MM.1S (cell line): Measurements from ENCODE around the gene XRCC4.

Experiments
- DNase-seq: peaks from one replicate; pipeline ENCODE4 v3.0.0-alpha.2; 2015
- H2AFZ ChIP-seq: fragments of 300-600 bp; sonication (generic); 2 replicates; pipeline ENCODE4 v1.6.0; 2016; ENCODE audit warnings: antibody characterized with exemption, low read length
- H3F3A ChIP-seq: fragments of 300-600 bp; sonication (generic); 2 replicates; pipeline ENCODE4 v1.6.1; 2016; ENCODE audit warnings: mild to moderate bottlenecking, antibody characterized with exemption, low read length, moderate library complexity, mixed read lengths; ENCODE audit not compliant: insufficient read depth
- H3K27ac ChIP-seq: fragments of 300-600 bp; sonication (generic); 2 replicates; pipeline ENCODE4 v1.5.1; 2016; ENCODE audit warnings: mild to moderate bottlenecking, low read length
- H3K27me3 ChIP-seq: fragments of 300-600 bp; sonication (generic); replicated peaks from 2 replicates; pipeline ENCODE4 v1.6.0; 2016; ENCODE audit warnings: low read length; ENCODE audit not compliant: insufficient read depth
- H3K36me3 ChIP-seq: fragments of 300-600 bp; sonication (generic); replicated peaks from 2 replicates; pipeline ENCODE4 v1.6.1; 2016; ENCODE audit warnings: mild to moderate bottlenecking, low read length, mixed read lengths; ENCODE audit not compliant: insufficient read depth
- H3K4me1 ChIP-seq: fragments of 300-600 bp; sonication (generic); 2 replicates; pipeline ENCODE4 v1.6.1; 2016; ENCODE audit warnings: low read length, mixed read lengths
- H3K4me2 ChIP-seq: fragments of 300-600 bp; sonication (generic); 2 replicates; pipeline ENCODE4 v1.6.0; 2016; ENCODE audit warnings: low read depth, low read length
- H3K4me3 ChIP-seq: fragments of 300-600 bp; sonication (generic); 2 replicates; pipeline ENCODE4 v1.5.1; 2016; ENCODE audit warnings: low read length, mixed read lengths
- H3K79me2 ChIP-seq: fragments of 300-600 bp; sonication (generic); 2 replicates; pipeline ENCODE4 v1.6.1; 2016; ENCODE audit warnings: mixed run types, low read length, mixed read lengths
- H3K9ac ChIP-seq: fragments of 300-600 bp; sonication (generic); 2 replicates; pipeline ENCODE4 v1.6.1; 2016; ENCODE audit warnings: low read length, mixed read lengths
- H3K9me2 ChIP-seq: fragments of 300-600 bp; sonication (generic); replicated peaks from 2 replicates; pipeline ENCODE4 v1.6.1; 2016; ENCODE audit warnings: mild to moderate bottlenecking, low read length, mixed read lengths; ENCODE audit not compliant: insufficient read depth
- H3K9me3 ChIP-seq: fragments of 300-600 bp; sonication (generic); replicated peaks from 2 replicates; pipeline ENCODE4 v1.6.1; 2016; ENCODE audit warnings: mild to moderate bottlenecking, low read length, mixed read lengths; ENCODE audit not compliant: insufficient read depth
- H4K20me1 ChIP-seq: fragments of 300-600 bp; sonication (generic); 2 replicates; pipeline ENCODE4 v1.6.1; 2016; ENCODE audit warnings: mild to moderate bottlenecking, low read length, moderate library complexity, mixed read lengths; ENCODE audit not compliant: insufficient read depth
- EZH2 ChIP-seq: fragments of 300-600 bp; sonication (generic); optimal IDR thresholded peaks from 2 replicates; pipeline ENCODE3; 2017; ENCODE audit warnings: low read depth, mild to moderate bottlenecking, antibody characterized with exemption, low read length, mixed read lengths
- EZH2phosphoT487 ChIP-seq: fragments of 300-600 bp; sonication (generic); IDR thresholded peaks from 2 replicates; pipeline ENCODE4 v1.6.1; 2018; ENCODE audit warnings: antibody characterized with exemption, low read length
- TF ChIP-seq, protein P1 (sequence below): fragments of 300-600 bp; sonication (generic); IDR thresholded peaks from 2 replicates; pipeline ENCODE4 v1.5.1; 2016; ENCODE audit warnings: antibody characterized with exemption, low read length, mixed read lengths

Gene XRCC4

DNA sequence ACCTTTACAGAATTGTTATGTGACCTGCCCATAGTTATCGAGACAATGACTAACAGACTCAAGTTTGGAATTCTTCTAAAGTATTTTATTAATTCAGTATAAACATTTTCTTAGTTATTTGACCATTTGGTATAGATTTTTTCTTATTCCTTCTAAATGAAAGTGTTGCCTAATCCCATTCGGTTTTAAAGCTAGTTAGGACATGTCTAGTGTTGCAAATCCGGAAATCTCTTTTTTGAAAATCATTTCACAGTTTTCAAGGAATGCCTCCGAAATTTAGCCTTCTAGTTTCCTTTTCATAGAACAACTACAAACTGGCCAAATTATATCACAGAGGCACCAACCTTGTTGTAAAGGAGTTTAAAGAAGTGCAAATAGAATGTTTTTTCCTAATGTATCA, 171.8 kb downstream of the XRCC4 start:
- Histone ChIP-seq H3K79me2 (no peaks in the 10 kb centered on the region), H3K9ac (no peak overlapping the region), H4K20me1 (no peaks in the 10 kb centered on the region), H3K4me1 (no peaks in the 10 kb centered on the region), H3K27me3 (no peaks in the 10 kb centered on the region), H3K27ac (no peak overlapping the region), H3K36me3 (no peaks in the 10 kb centered on the region), H3K9me2 (no peaks in the 10 kb centered on the region), H3K4me3 (no peak overlapping the region), H3K9me3 (no peaks in the 10 kb centered on the region), H3F3A (no peaks in the 10 kb centered on the region), H2AFZ (no peak overlapping the region), H3K4me2 (no peak overlapping the region)
- TF ChIP-seq EZH2 (no peak), EZH2phosphoT487 (no peak)
- TF ChIP-seq, protein P1, sequence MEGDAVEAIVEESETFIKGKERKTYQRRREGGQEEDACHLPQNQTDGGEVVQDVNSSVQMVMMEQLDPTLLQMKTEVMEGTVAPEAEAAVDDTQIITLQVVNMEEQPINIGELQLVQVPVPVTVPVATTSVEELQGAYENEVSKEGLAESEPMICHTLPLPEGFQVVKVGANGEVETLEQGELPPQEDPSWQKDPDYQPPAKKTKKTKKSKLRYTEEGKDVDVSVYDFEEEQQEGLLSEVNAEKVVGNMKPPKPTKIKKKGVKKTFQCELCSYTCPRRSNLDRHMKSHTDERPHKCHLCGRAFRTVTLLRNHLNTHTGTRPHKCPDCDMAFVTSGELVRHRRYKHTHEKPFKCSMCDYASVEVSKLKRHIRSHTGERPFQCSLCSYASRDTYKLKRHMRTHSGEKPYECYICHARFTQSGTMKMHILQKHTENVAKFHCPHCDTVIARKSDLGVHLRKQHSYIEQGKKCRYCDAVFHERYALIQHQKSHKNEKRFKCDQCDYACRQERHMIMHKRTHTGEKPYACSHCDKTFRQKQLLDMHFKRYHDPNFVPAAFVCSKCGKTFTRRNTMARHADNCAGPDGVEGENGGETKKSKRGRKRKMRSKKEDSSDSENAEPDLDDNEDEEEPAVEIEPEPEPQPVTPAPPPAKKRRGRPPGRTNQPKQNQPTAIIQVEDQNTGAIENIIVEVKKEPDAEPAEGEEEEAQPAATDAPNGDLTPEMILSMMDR, result no peak
- DNase-seq, result no peak

GRCh38 chr5:83251849-83252248, 174.5 kb downstream of the XRCC4 start:
- H4K20me1 ChIP-seq, result no peaks in the 10 kb centered on the region
- H3K9ac ChIP-seq, result no peak overlapping the region
- H3K4me1 ChIP-seq, result no peaks in the 10 kb centered on the region
- TF ChIP-seq, protein P1, result no peak
- TF ChIP-seq EZH2phosphoT487, result no peak
- TF ChIP-seq EZH2, result no peak
- H3K27me3 ChIP-seq, result no peaks in the 10 kb centered on the region
- no peaks in the 10 kb centered on the region for H3K9me2 ChIP-seq
- no peak overlapping the region for H3K4me3 ChIP-seq
- no peaks in the 10 kb centered on the region for H3F3A ChIP-seq
- H3K4me2 ChIP-seq, result no peak overlapping the region
- no peak overlapping the region for H3K27ac ChIP-seq
- no peak for DNase-seq
- H2AFZ ChIP-seq, result no peak overlapping the region
- no peaks in the 10 kb centered on the region for H3K9me3 ChIP-seq
- H3K36me3 ChIP-seq, result no peaks in the 10 kb centered on the region
- H3K79me2 ChIP-seq, result no peaks in the 10 kb centered on the region

DNA sequence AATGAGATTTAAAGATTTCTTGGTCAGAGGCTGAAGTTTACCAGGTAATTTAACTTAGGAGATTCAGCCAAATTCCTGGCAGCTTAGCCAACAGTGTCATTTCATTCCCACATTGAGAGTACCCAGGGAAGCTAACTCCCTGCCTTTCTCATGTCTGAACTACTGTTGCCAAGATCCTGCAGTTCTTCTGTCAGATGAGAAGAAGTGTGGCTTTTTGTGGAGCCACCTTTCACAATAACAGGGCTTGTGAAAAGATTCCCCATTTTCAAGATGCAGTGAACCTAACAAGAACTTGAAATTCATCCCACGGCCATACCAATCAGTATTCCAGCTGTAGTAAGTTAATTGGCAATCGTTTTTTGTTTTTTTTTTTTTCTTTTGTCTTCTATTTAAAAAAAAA, 176.4 kb downstream of the XRCC4 start:
- no peak overlapping the region for H3K4me2 ChIP-seq
- no peaks in the 10 kb centered on the region for H3K9me2 ChIP-seq
- H3K4me3 ChIP-seq, result no peak overlapping the region
- no peak overlapping the region for H3K27ac ChIP-seq
- H3K79me2 ChIP-seq, result no peaks in the 10 kb centered on the region
- DNase-seq, result no peak
- no peaks in the 10 kb centered on the region for H3K4me1 ChIP-seq
- H3K36me3 ChIP-seq, result no peaks in the 10 kb centered on the region
- H2AFZ ChIP-seq, result no peak overlapping the region
- no peak overlapping the region for H3K9ac ChIP-seq
- no peaks in the 10 kb centered on the region for H3F3A ChIP-seq
- H4K20me1 ChIP-seq, result no peaks in the 10 kb centered on the region
- TF ChIP-seq EZH2phosphoT487, result no peak
- TF ChIP-seq, protein P1, result no peak
- no peaks in the 10 kb centered on the region for H3K9me3 ChIP-seq
- no peaks in the 10 kb centered on the region for H3K27me3 ChIP-seq

DNA sequence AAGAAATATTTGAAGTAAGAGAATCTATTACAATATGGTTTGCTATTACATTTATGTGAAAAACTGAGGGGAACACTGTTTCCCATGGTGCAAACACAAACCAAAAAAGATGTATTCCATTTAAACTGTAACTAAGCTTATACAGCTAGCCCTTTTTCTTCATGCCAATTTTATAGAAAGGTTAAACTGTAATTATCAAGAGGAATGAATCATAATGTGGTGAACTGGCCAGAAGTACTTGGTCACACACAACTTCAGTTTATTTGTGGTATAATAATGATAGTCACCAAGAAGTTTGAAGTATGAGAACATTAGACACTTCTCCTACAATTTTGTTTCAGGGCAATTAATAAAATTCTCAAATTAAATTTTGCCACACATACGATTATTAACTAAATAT, 177.9 kb downstream of the XRCC4 start:
- Histone ChIP-seq H3K79me2 (no peaks in the 10 kb centered on the region), H3K9ac (no peak overlapping the region), H3K9me3 (no peaks in the 10 kb centered on the region)

More for the DNA sequence above, 177.9 kb downstream of the XRCC4 start:
- Histone ChIP-seq H3K27me3 (no peaks in the 10 kb centered on the region), H3K4me1 (no peaks in the 10 kb centered on the region), H2AFZ (no peak overlapping the region), H3F3A (no peaks in the 10 kb centered on the region), H4K20me1 (no peaks in the 10 kb centered on the region), H3K9me2 (no peaks in the 10 kb centered on the region), H3K4me3 (no peak overlapping the region), H3K36me3 (no peaks in the 10 kb centered on the region), H3K4me2 (no peak overlapping the region), H3K27ac (no peak overlapping the region)
- no peak for DNase-seq
- TF ChIP-seq, protein P1, result no peak
- TF ChIP-seq EZH2phosphoT487 (no peak), EZH2 (no peak)
